Activated CD8-positive, alpha-beta memory T cell treated with anti-CD3 and anti-CD28 coated beads for 24 hours (primary cell): ENCODE measurements around the gene SIDT1.
A peak's percentile ranks its signal among the peaks of the same experiment; 100 is the strongest.
"Not testable (repeated sequence)": the region's sequence is repeated elsewhere in the genome, so short reads cannot be mapped to it uniquely, and the experiment has no call there.

Experiments used
- DNase-seq: peaks from one replicate; pipeline ENCODE4 v3.0.0-alpha.2; 2020

The SIDT1 gene

DNA sequence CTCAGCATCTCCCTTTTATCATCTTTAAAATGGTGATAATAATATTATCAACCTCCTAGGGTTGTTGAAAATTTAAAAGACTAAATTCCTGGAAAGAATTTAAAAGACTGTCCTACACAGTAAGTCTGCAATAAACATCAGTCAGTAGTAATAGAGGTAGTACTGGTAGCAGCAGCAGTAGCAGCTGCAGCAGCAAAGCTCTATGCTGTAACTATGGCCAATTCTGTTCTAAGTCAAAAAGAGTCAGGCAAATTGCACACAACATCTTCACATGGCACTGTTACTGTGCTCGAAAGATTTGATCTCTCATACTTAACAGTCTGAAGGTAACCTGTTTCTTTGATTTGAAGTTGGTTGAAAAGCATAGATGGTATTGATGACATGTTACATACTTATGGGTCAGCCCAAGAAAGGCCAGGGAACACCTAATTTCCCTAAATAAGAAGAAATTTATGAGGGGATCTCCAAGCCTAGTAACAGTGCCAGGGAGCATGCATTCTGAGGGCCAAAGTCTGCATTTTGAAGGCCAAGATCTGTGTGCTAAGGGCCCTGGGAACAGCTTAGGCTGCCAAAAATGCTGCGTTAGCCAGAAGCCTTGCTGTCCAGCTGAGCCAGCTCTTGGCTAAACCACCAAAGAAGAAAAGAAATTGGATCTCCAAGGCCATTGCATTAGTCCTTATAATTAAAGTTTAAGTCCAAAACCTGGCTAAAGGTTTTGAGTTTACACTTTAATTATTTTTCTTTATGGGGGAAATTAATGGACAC lies 68.2 kb downstream of the SIDT1 start:
- DNase-seq: no peak

DNA sequence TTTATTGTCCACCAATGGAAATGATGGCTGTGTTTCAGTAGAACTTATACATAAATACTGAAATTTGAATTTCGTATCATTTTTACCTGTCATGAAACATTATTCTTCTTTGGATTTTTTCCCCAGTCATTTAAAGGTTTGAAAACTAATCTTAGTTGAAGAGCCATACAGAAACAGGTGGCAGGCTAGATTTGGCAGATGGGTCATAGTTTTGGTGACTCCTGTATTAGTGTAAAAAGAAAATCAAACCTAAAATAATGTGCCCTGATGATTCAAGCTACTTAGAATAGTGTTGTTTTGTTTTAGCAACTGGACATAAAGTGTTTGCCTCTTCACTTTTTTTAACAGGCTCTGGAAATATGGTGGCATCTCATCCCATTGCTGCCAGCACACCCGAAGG lies 68.9 kb downstream of the SIDT1 start:
- DNase-seq: no peak

DNA sequence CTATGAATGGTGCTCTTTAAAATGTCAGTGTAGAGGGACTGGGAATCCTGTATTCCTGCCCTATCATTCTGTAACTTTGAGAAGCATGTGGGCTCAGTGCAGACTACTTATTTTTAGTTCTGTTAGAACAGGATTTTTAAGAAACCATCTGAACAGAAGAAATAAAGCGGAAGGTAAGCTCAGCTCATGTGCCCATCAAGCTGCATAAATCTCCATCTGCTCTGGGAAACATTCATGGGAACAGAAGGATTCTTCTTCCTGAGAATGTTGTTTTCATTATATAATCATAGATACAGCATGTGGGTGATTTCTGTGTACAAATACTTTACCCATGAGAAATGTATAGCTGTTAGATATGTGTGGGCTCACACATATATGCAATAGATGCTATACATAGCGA lies 69.9 kb downstream of the SIDT1 start:
- no peak for DNase-seq

DNA sequence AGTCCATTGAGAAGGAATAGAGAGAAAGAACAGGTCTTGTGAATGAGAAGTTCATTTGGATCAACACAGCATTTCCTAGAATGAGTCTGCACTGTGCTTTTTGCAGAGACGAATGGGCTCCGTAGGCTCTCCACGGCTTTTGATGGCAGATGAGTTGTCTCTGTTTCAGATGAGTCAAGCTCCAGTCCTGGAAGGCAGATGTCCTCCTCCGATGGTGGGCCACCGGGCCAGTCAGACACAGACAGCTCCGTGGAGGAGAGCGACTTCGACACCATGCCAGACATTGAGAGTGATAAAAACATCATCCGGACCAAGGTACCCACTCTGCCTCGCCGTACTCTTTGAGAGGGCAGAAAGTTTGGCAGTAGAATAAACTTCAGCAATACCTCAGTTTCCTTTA lies 70.5 kb downstream of the SIDT1 start:
- no peak for DNase-seq

DNA sequence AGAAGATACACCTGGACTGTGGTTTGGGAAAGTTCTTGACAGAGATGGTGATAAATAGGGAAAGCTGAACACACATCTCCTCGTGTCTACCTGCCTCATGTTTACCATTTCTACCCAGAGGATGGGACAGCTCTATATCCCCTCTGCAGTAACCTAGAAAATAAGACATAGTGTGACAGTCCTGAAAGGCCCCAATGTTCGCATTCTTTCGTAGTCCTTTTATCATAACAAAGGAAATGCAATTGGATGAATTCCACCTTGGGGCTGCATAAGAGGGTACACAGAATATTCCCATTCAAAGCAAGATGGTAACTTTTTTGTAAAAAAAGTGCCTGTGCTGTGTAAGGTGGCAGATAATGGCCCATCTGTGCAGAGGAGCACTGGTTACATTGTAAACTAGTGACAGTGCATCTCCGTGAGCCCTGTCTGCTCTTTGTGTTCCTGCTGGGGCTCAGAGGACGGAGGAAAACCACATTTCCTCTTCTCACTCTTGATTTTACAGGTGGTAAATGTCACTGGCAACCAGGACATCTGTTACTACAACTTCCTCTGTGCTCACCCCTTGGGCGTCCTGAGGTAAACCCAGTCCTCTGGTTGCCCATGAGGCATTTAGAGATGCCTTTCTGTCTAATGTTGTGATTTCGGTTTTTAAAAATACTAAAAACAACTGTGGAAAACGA lies 74.3 kb downstream of the SIDT1 start:
- DNase-seq: peak; percentile 60

DNA sequence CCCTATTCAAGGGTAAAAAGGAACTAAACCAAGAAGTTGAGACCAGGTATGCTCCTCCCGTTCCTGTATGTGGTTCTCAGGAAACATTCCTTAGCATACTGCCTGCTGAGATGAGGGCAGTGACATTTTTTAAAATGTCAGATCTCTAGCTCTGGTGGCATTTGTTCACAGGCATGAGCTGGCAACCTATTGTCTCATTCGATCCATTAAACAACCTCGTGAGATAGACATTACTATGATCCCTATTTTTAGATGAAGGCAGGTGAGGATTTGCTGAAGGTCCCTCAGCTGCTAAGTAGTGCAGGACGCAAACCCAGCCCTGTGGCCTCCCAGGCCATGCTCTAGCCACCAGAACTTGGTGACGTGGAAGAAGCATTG lies 74.9 kb downstream of the SIDT1 start:
- no peak for DNase-seq

DNA sequence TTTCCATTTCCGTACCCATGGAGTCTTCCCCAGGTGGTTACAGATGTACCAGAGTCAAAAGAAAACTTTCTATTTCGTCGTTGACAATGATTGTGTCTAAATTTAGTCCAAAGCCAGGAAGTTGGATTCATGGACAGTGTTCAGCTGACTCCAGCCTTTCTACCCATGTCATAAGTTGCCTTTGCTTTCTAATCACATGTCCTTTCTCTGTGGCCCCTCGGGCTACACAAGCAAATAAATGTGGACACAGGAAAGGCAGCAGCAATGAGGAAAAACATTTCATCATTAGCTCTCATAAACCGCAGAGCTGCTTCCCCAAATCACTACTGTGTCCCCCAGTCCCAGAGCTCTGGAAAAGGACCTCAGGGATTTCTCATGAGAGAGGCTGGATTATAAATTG lies 82.0 kb downstream of the SIDT1 start:
- no peak for DNase-seq

DNA sequence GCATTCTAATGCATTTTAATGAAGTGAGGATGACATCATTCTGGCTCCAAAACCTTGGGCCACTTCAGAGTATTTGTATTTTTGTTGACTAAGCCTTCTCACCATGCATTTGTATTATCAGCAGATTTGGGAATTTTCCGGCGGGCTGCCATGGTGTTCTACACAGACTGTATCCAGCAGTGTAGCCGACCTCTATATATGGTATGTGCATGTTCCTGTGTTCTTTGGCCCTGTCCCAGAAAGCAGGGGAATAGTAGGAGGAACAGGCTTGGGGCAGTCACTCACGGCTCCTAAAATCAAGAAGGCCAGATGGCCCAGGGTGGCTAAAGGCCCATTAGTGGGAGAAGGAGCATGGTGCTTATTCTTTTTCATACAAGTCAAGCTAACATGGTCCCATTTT lies 83.6 kb downstream of the SIDT1 start:
- no peak for DNase-seq

DNA sequence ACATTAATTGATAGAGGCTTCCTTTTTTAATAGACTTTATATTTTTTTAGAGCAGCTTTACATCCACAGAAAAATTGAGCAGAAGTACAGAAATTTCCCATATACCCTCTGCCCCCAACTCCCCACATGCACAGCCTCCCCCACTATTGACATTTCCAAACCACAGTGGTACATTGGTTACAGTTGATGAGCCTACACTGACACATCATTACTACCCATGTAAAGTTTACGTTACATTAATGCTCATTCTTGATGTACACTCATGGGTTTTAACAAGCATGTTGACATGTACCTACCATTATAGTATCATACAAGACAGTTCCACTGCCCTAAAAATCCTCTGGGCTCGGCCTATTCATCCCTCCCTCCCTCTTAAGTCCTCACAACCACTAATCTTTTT lies 85.4 kb downstream of the SIDT1 start:
- DNase-seq: no peak

DNA sequence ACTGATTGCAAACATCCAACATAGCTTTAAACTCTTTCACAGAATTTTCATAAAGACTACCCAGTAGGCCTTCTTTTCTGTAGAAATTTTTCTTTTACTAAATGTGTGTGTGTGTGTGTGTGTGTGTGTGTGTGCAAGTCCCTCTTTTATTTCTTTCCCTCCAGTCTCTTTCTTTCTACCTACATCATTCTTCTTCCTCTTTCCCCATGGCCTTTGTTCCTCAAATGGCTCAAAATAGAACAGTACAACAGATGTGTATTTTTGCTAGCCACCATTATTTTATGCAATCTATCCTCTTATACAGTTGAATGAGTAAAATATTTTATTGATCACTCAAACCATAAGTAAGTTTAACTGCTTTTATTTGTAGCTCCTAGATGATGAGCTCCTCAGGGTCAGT lies 87.7 kb downstream of the SIDT1 start:
- no peak for DNase-seq

DNA sequence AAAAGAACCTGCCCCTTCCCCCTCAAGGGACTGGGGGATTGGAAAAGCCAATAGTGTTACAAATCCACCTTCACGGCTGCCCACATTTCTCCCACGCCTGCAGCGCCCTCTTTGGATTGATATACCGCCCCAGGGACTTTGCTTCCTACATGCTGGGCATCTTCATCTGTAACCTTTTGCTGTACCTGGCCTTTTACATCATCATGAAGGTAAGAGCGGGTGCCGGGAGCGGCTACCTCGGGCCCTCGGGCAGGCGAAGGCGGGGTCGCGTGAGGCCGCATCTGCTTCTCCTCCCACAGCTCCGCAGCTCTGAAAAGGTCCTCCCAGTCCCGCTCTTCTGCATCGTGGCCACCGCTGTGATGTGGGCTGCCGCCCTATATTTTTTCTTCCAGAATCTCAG lies 91.0 kb downstream of the SIDT1 start:
- no peak for DNase-seq

DNA sequence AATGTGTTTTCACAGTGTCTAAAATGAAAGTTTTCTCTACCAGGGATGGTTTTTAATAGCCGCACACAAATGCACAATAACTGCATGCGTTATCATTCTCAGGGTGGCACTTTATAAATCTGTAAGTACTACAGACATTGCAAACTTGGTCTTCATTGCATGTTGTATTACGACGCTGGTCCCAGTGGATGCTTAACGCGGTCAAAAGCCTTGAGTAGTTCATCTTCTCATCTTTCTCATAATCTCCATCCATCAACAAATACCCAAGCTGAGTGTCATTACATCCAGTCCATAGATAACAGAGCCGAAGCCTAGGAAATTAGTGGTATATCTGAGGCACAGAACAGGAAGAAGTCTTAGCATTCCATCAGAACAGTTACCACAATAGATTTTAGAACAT lies 91.5 kb downstream of the SIDT1 start:
- no peak for DNase-seq

DNA sequence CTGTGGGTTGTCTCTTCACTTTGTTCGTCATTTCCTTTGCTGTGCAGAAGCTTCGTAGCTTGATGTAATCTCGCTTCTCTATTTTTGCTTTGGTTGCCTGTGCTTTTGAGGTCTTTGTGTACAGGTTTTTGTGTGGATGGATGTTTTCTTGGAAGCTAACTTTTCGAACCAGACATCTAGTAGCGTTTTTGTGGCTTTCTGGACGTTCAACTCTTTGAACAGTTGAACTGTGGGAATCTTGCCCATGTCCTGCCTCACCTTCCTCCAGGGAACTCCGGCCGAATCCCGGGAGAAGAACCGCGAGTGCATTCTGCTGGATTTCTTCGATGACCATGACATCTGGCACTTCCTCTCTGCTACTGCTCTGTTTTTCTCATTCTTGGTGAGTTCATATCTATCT lies 93.5 kb downstream of the SIDT1 start:
- no peak for DNase-seq

DNA sequence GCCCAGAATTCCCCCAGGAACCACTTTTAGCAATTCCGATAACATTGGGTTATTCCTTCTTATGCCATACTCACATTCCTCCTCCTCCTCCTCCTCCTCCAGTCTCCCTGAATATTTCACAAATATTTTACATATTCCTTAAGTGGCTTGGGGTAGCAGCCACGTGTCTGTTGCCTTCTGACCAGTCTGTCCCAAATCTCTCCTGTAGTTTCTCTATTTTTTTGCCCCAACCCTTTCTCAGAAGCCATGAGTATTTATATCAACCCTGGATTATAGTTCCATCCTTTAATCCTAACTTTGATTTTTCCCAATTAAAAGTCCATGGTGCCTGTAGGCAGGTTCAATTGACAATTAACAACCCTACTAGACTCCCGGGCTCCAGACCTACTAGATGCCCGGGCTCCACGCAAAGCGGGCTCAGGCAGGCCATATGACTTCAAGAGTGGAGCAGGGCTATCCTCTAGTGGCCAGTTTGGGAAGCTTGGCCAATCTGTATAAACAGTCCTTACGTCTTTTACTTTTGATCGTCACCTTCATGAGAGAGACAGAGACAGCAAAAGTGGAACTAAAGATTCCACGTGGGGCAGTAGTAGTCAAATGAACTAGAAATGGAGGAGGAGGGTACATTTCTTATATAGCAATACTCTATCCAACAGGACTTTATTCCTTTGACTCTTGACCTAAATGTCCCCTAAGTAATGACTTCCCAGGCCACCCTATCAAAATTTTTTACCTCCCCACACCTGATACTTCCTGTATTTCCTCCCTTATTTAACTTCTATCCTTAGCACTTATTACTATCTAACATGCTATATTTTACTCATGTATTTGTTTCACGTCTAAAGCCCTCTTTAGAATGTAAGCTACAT lies 94.4 kb downstream of the SIDT1 start:
- DNase-seq: no peak

DNA sequence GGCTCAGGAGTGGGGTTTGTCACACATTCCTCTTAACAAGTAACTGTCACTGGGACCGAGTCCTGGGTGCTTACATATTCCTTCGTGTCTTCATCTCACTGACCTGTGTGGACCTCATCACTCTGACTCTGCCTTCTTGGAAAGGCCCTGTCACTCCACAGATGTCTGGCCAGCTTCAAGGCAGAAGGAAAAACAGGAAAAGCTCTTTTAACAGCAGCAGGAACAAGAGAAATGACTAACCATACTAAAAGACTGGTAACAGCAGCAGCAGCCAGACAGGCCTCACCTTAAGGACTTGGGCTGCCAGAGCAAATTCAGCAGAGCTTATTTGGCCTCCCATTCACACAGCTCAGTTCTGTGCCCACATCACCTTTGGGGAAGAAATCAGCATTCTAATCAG lies 96.0 kb downstream of the SIDT1 start:
- DNase-seq: no peak

DNA sequence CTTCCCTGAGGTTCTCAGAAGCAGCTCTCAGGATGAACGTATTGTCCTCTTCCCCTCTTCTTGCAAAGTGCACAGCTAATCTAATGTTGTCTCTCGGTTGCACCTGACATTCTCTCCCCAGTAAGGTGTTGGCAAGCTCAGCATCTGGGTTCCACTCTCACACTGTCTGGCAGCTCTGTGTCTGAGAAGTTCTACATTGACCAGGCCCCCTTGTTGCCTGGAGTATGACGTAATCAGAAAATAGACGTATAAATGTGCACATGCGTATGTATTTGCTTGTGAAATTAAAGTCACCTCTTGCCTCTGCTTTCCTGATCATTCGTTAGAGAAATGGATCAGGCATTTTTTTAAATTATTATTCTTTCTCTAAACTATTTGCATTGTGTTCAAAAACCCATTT lies 96.4 kb downstream of the SIDT1 start:
- no peak for DNase-seq

DNA sequence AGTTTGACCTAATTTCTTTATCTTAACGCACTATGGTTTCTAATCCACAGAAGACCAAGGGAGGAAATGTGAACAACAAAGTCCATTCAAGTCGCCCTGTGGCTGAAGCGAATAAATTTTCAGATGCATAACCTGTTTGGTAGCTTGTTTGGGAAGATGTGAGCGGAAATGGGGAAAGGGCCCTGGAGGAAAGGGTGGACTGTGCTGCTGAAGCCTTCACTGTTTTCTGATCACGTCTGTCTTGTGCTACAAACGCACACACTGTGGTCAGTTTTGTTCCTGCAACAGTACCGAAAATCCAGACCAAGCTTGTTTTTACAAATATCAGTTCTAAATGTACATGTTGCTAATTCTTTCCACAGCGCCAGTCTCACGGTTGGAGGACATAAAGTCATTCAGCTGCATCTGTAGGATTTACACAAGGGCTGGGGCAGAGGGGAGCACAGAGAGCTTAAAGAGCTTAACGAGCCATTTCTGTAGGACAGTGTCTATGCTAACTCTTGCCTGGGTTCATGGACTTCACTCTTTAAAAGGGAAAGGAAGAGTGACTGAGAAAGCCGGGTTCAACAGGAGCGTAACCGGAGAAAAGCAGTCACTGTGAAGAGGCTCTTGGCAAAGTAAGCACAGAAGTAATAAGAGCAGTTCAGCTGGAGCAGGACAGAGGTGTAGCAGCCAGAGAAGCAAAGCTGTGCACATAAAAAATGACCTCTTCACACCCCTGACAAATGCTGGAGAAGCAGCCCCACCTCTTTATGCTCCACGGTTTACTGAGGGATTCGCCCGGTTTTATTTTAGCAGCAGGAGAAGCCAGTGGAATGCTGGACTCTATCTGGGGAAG lies 97.4 kb downstream of the SIDT1 start:
- DNase-seq: no peak

DNA sequence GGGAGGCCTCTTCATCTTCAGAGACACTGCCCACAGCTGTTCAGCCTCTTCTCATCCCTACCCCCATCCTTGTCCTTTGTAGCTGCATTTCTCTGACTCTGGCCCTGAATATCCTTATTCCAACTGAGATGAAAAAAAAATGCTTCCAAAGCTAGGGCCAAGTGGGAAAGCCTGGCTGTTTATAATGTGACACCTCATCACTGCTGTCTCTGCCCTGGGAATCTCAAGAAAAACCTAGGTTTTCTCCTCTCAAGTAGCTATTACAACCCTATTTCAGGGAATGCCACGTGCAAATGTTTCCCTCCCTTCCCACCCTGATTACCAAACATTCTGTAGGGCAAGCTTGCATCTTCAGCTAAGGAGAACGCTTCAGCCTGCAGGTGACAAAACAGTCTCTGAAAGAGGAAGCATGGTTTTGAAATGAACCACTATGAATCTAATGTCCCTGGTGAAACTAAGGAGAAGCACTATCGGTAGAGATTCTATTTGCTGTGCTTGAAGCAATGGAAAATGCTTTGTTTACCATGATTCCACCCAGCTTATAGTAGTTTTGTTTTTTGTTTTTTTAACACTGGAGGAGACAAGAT lies 98.7 kb downstream of the SIDT1 start:
- no peak for DNase-seq

DNA sequence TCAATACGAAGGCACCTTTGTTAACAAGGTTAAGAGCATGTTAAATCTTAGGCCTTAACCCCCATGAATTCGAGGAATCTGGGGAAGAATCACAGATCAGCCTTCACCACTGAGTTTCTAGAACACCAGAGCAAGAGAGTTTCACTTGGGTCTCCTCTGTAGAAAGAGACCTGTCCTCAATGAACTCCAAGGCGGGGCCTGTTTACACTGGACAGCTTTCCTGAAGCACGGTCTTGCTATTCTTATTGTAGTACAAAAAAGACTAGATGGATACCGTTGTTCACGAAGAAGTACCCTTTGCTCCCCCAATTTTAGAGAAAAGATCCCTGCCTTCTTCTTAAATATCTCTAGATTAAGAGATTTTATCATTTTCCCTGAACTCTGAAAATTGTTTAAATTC lies 99.2 kb downstream of the SIDT1 start:
- DNase-seq: no peak

DNA sequence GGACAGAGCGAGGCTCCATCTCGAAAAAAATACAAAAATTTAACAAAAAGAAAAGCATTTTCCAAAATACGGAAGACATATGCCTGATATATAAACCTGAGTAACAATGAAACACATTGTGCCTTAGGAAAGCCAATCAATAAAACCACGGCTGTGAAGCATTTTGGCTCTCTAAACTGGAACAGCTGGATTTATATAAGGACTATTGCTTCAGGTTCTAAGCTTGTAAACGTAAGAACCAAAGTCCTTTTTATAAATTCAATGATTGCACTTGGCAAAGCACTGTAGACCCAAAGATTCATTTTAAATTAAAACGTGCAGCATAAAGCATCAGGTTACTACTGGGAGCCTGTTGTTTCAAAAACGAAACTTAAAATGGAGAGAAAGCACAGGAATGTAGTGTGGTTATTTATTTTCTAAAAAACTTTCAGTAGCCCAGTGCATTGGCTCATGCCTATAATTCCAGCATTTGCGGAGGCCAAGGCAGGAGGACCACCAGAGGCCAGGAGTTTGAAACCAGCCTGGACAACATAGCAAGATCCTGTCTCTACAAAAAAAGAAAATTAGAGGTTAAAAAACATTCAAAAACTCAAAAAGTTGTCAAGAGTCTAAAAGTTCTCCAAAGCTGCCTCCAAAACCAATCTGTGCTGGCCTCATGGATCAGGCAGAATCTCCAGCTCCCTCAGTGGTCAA lies 102.6 kb downstream of the SIDT1 start:
- no peak for DNase-seq

DNA sequence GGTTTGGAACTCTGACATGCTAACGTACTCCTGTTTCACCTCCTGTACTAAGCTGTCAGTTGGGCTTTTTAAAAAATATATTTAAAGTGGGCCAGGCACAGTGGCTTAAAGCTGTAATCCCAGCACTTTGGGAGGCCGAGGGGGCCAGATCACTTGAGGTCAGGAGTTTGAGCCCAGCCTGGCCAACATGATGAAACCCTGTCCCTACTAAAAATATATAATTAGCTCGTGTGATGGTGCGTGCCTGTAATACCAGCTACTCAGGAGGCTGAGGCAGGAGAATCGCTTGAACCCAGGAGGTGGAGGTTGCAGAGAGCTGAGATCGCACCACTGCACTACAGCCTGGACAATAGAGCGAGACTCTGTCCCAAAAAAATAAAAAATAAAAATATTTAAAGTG lies 103.7 kb downstream of the SIDT1 start:
- not testable (repeated sequence) for DNase-seq

DNA sequence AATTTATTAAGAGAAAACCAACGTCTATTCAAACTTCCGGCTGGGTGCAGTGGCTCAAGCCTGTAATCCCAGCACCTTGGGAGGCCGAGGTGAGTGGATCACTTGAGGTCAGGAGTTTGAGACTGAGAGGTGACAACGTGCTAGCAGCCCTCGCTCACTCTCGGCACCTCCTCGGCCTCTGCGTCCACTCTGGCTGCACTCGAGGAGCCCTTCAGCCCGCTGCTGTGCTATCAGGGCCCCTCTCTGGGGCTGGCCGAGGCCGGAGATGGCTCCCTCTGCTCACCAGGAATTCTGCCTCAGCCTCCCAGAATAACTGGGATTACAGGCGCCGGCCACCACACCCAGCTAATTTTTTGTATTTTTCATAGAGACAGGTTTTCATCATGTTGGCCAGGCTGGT lies 105.4 kb downstream of the SIDT1 start:
- DNase-seq: no peak
